Prostate gland (tissue), 2 donors: Measurements from ENCODE around the gene CTR9. TPM values are rescaled to one million over a fixed set of nuclear protein-coding genes. Genes with fewer than 3 reads are reported as not detected.

ENCODE experiments used
- DNase-seq: peaks from one replicate; pipeline ENCODE4 v3.0.0-alpha.2; 2019; ENCODE audit warnings: low spot score
- H3K27ac ChIP-seq, 2 donors: fragments of 200-600 bp; sonication (generic); 2 replicates each; pipeline ENCODE4 v1.5.1; 2017 to 2019
- H3K27me3 ChIP-seq: fragments of 200-600 bp; sonication (generic); replicated peaks from 2 replicates; pipeline ENCODE4 v1.5.1; 2019; ENCODE audit not compliant: insufficient read depth
- H3K36me3 ChIP-seq, 2 donors: fragments of 200-600 bp; sonication (generic); 1 replicate in 1 of 2; 2 replicates in 1 of 2; pipeline versions ENCODE4 v1.5.1 to v1.8.1; 2017 to 2019
- H3K4me1 ChIP-seq: fragments of 200-600 bp; sonication (generic); replicated peaks from 2 replicates; pipeline ENCODE4 v1.5.1; 2019
- H3K4me3 ChIP-seq, 2 donors: fragments of 200-600 bp; sonication (generic); 2 replicates each; pipeline ENCODE4 v1.5.1; 2017 to 2019
- H3K9me3 ChIP-seq: fragments of 200-600 bp; sonication (generic); 2 replicates; pipeline ENCODE4 v1.5.1; 2017
- POLR2A ChIP-seq: fragments of 450-650 bp; IDR thresholded peaks from one replicate; pipeline ENCODE4 v1.6.1; 2016; ENCODE audit warnings: antibody characterized with exemption, mild to moderate bottlenecking
- POLR2AphosphoS5 ChIP-seq: sonication (generic); formaldehyde crosslinking; IDR thresholded peaks from one replicate; pipeline ENCODE4 v1.6.1; 2017; ENCODE audit warnings: antibody characterized with exemption
- WGBS: methylation state at CpG from one replicate; pipeline ENCODE4 v1.1.5; 2018; 5-methylcytosine and 5-hydroxymethylcytosine counted together
- intact Hi-C: fragments of 100-400 bp; cut with DNase I; formaldehyde crosslinking; loops from one replicate; pipeline ENCODE4 v1.14.2; 2022
- total RNA-seq, 2 donors: library from RNA; depleted of rRNA; stranded (reverse); fragments of >200 nt; gene quantifications; one replicate each; pipeline ENCODE4 v1.1.0, GENCODE V29; 2016
- TF ChIP-seq, protein P1 (sequence below), 4 experiments: fragments of 200-600 bp in 2 of 4; fragments of 450-650 bp in 2 of 4; sonication (generic) in 2 of 4; IDR thresholded peaks; 1 replicate in 3 of 4; 2 replicates in 1 of 4; pipeline ENCODE4 v1.5.1; 2016 to 2019; ENCODE audit warnings: antibody characterized with exemption in 4 of 4, mild to moderate bottlenecking in 2 of 4, moderate library complexity in 2 of 4

CTR9 gene
- total RNA-seq, 2 donors from 2014 or later, result 23.6 to 28.3 TPM

- Histone ChIP-seq H3K27ac (no peak overlapping the region), H3K9me3 (no peaks in the 10 kb centered on the region), H3K27me3 (no peaks in the 10 kb centered on the region), H3K36me3 (peaks cover 0 to 9% of the 10 kb centered on the region in 2 donors), H3K4me1 (no peaks in the 10 kb centered on the region), H3K4me3 (no peak overlapping the region)
- WGBS, result 97% methylated on average over 1 of the region's 1 CpG
- intact Hi-C loops, result no loop called here
- DNase-seq, result no peak
- TF ChIP-seq, protein P1, sequence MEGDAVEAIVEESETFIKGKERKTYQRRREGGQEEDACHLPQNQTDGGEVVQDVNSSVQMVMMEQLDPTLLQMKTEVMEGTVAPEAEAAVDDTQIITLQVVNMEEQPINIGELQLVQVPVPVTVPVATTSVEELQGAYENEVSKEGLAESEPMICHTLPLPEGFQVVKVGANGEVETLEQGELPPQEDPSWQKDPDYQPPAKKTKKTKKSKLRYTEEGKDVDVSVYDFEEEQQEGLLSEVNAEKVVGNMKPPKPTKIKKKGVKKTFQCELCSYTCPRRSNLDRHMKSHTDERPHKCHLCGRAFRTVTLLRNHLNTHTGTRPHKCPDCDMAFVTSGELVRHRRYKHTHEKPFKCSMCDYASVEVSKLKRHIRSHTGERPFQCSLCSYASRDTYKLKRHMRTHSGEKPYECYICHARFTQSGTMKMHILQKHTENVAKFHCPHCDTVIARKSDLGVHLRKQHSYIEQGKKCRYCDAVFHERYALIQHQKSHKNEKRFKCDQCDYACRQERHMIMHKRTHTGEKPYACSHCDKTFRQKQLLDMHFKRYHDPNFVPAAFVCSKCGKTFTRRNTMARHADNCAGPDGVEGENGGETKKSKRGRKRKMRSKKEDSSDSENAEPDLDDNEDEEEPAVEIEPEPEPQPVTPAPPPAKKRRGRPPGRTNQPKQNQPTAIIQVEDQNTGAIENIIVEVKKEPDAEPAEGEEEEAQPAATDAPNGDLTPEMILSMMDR (IDR thresholded peaks at IDR 0.05), result no peak
Observed at GRCh38 chr11:10758957-10759356, 7.9 kb downstream of the CTR9 start.

DNA sequence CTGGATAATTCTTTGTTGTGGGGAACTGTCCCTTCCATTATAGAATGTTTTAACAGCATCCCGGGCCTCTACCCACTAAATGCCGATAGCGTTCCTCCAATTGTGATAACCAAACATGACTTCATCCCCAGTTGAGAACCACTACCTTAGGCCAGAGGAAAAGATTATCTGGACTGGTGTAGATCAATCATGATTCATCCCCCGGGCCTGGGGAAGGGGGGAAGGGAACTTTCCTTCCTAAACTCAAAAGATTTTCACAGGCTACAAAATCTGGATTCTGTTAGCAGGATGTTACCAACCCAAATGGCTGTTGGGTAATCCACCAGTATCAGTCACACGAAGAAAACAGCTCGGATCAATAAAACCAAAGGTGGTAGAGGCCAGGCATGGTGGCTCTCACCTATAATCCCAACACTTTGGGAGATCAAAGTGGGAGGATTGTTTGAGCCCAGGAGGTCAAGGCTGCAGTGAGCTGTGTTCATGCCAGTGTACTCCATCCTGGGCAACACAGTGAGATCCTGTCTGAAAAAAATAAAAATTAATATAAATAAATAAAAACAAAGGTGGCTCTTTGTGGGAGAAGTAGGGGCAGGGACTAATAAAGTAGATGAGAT lies 10.1 kb downstream of the CTR9 start:
- Histone ChIP-seq H3K27me3 (no peaks in the 10 kb centered on the region), H3K4me1 (no peaks in the 10 kb centered on the region), H3K36me3 (peaks cover 0 to 9% of the 10 kb centered on the region in 2 donors), H3K9me3 (no peaks in the 10 kb centered on the region), H3K4me3 (no peak overlapping the region), H3K27ac (no peak overlapping the region)
- no peak for DNase-seq
- TF ChIP-seq POLR2AphosphoS5 (no peak), POLR2A (no peak)
- TF ChIP-seq, protein P1 (IDR thresholded peaks at IDR 0.05), result no peak
- WGBS, result 90% methylated on average over 6 of the region's 6 CpGs
- intact Hi-C loops, result no loop called here

DNA sequence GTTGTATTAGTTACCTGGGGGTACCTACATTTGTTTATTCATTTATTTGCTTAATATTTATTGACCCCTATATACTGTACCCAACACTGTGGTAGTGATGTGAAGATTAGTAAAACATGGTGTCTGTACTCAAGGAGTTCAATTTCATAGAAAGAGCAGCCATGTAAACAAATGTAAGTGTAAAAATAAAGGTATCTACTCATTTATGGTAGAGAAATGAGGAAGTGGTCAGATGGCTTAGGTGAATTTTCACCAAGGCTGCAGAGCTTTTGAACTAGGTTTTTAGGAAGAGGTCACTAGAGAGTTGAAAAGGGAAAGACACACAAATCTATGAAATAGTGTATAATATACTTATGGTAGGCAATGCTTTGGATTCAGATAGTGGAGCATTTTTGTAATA lies 11.1 kb downstream of the CTR9 start:
- intact Hi-C loops, result no loop called here
- no peaks in the 10 kb centered on the region for H3K9me3 ChIP-seq
- H3K4me3 ChIP-seq, result no peak overlapping the region
- no peaks in the 10 kb centered on the region for H3K27me3 ChIP-seq
- H3K4me1 ChIP-seq, result no peaks in the 10 kb centered on the region
- TF ChIP-seq POLR2AphosphoS5 (no peak), POLR2A (no peak)
- TF ChIP-seq, protein P1 (IDR thresholded peaks at IDR 0.05), result no peak
- H3K36me3 ChIP-seq, result peaks cover 0 to 3% of the 10 kb centered on the region in 2 donors
- no peak overlapping the region for H3K27ac ChIP-seq
- DNase-seq, result no peak

- Histone ChIP-seq H3K4me3 (no peak overlapping the region), H3K9me3 (no peaks in the 10 kb centered on the region), H3K27me3 (no peaks in the 10 kb centered on the region), H3K27ac (no peak overlapping the region), H3K36me3 (peaks cover 0 to 3% of the 10 kb centered on the region in 2 donors), H3K4me1 (no peaks in the 10 kb centered on the region)
- TF ChIP-seq, protein P1 (IDR thresholded peaks at IDR 0.05), result no peak
- TF ChIP-seq POLR2AphosphoS5, result no peak
- TF ChIP-seq POLR2A, result no peak
- no peak for DNase-seq
- intact Hi-C loops, result no loop called here
- 94% methylated on average over 4 of the region's 4 CpGs for WGBS
Observed at GRCh38 chr11:10762913-10763421, 11.9 kb downstream of the CTR9 start.

DNA sequence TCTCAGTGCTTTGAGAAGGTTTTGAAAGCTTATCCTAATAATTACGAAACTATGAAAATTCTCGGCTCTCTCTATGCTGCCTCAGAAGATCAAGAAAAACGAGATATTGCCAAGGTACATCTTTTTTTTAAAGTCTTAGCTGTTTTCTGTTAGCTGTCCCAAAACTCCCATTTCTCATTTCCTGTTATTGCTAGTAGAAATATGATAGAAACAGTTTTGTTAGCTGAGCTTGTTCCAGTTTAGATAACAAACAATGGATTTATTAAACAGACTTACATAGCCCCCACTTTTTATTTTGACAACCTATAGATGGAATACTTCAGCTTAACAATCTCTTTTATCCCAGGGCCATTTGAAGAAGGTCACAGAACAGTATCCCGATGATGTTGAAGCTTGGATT lies 12.7 kb downstream of the CTR9 start:
- TF ChIP-seq, protein P1 (IDR thresholded peaks at IDR 0.05), result no peak
- no peak for TF ChIP-seq POLR2A
- no peak for TF ChIP-seq POLR2AphosphoS5
- DNase-seq, result no peak
- Histone ChIP-seq H3K4me1 (no peaks in the 10 kb centered on the region), H3K36me3 (no peaks in the 10 kb centered on the region), H3K4me3 (no peak overlapping the region), H3K27ac (no peak overlapping the region), H3K9me3 (no peaks in the 10 kb centered on the region), H3K27me3 (no peaks in the 10 kb centered on the region)
- intact Hi-C loops, result no loop called here
- 89% methylated on average over 4 of the region's 4 CpGs for WGBS
